GM23338 (cell line): ENCODE results near the gene GLIS2. TPM values are rescaled to one million over a fixed set of nuclear protein-coding genes. Genes with fewer than 3 reads are reported as not detected.

ENCODE experiments used
- ATAC-seq: fragments of 200-7000 bp; cut with Tn5 transposase; 3 replicates; pipeline ENCODE4 v1.9.1; 2020
- DNase-seq: peaks from one replicate; pipeline ENCODE4 v3.0.0-alpha.2; 2015; ENCODE audit warnings: low spot score
- H2AFZ ChIP-seq: fragments of 200-600 bp; sonication (generic); 2 replicates; pipeline ENCODE4 v1.8.0; 2016; ENCODE audit warnings: antibody characterized with exemption, mild to moderate bottlenecking, moderate library complexity
- H3F3A ChIP-seq: fragments of 200-600 bp; sonication (generic); replicated peaks from 2 replicates; pipeline ENCODE4 v1.8.0; 2017; ENCODE audit warnings: antibody characterized with exemption, mixed run types, low read depth
- H3K27ac ChIP-seq: fragments of 200-600 bp; sonication (generic); 2 replicates; pipeline ENCODE4 v1.6.1; 2016; ENCODE audit warnings: low read depth
- H3K27me3 ChIP-seq: fragments of 200-600 bp; sonication (generic); 2 replicates; pipeline ENCODE4 v1.8.0; 2016; ENCODE audit warnings: mild to moderate bottlenecking, mixed run types, moderate library complexity; ENCODE audit not compliant: insufficient read depth
- H3K36me3 ChIP-seq: fragments of 200-600 bp; sonication (generic); 2 replicates; pipeline ENCODE4 v1.8.0; 2016; ENCODE audit warnings: mild to moderate bottlenecking; ENCODE audit not compliant: insufficient read depth
- H3K4me1 ChIP-seq: fragments of 200-600 bp; sonication (generic); 2 replicates; pipeline ENCODE4 v1.8.0; 2016; ENCODE audit warnings: mild to moderate bottlenecking, moderate library complexity; ENCODE audit not compliant: insufficient read depth
- H3K4me2 ChIP-seq: fragments of 200-600 bp; sonication (generic); 2 replicates; pipeline ENCODE4 v1.7.1; 2017; ENCODE audit warnings: mixed run types
- H3K4me3 ChIP-seq: fragments of 200-600 bp; sonication (generic); 2 replicates; pipeline ENCODE4 v1.6.1; 2016; ENCODE audit warnings: mixed run types
- H3K79me2 ChIP-seq: fragments of 200-600 bp; sonication (generic); replicated peaks from 2 replicates; pipeline ENCODE4 v1.8.0; 2017; ENCODE audit warnings: mild to moderate bottlenecking; ENCODE audit not compliant: insufficient read depth
- H3K9me2 ChIP-seq: fragments of 200-600 bp; sonication (generic); 2 replicates; pipeline ENCODE4 v1.8.0; 2017; ENCODE audit not compliant: insufficient read depth
- H4K20me1 ChIP-seq: fragments of 200-600 bp; sonication (generic); replicated peaks from 2 replicates; pipeline ENCODE4 v1.8.0; 2017; ENCODE audit warnings: mild to moderate bottlenecking; ENCODE audit not compliant: insufficient read depth
- H3K27ac Mint-ChIP-seq: 2 replicates; pipeline ENCODE4 v1.8.0; 2020; ENCODE audit warnings: inconsistent platforms, mild to moderate bottlenecking, moderate library complexity, mixed read lengths
- H3K27me3 Mint-ChIP-seq: 3 replicates; pipeline ENCODE4 v1.8.0; 2022; ENCODE audit warnings: low read depth, mild to moderate bottlenecking, moderate library complexity, mixed read lengths, inconsistent platforms; ENCODE audit not compliant: insufficient read depth, poor library complexity
- H3K36me3 Mint-ChIP-seq: 3 replicates; pipeline ENCODE4 v1.8.0; 2021; ENCODE audit warnings: low read depth, mild to moderate bottlenecking, inconsistent platforms, moderate library complexity, mixed read lengths
- H3K4me1 Mint-ChIP-seq: 3 replicates; pipeline ENCODE4 v1.8.0; 2020; ENCODE audit warnings: mild to moderate bottlenecking, inconsistent platforms, mixed read lengths
- H3K4me3 Mint-ChIP-seq: 3 replicates; pipeline ENCODE4 v1.8.0; 2021; ENCODE audit warnings: moderate library complexity, mild to moderate bottlenecking, inconsistent platforms, mixed read lengths
- H3K9me3 Mint-ChIP-seq: 3 replicates; pipeline ENCODE4 v1.8.0; 2020; ENCODE audit warnings: moderate library complexity, mild to moderate bottlenecking, inconsistent platforms, mixed read lengths
- CREB1 ChIP-seq: fragments of 250-450 bp; sonication (Bioruptor Pico); IDR thresholded peaks from 2 replicates; pipeline ENCODE4 v1.5.0; 2020; ENCODE audit warnings: low read depth, mild to moderate bottlenecking, moderate library complexity
- CTCF ChIP-seq, 2 experiments: fragments of 200-600 bp in 1 of 2; sonication (generic) in 1 of 2; conservative IDR thresholded peaks; 2 replicates each; pipeline versions ENCODE4 v1.5.1 to v1.6.1; 2016 to 2017; ENCODE audit warnings: antibody characterized with exemption in 2 of 2, low read depth in 2 of 2, mild to moderate bottlenecking in 2 of 2, moderate library complexity in 1 of 2
- EZH2 ChIP-seq: fragments of 200-600 bp; sonication (generic); IDR thresholded peaks from one replicate; pipeline ENCODE4 v1.8.0; 2017; ENCODE audit warnings: antibody characterized with exemption, mild to moderate bottlenecking, low read depth; ENCODE audit not compliant: unreplicated experiment
- NANOG ChIP-seq: IDR thresholded peaks from 2 replicates; pipeline ENCODE4 v1.6.1; 2016; ENCODE audit warnings: antibody characterized with exemption, borderline replicate concordance
- POLR2AphosphoS5 ChIP-seq: IDR thresholded peaks from 2 replicates; pipeline ENCODE4 v1.6.1; 2016; ENCODE audit warnings: antibody characterized with exemption, low read depth
- REST ChIP-seq: IDR thresholded peaks from one replicate; pipeline ENCODE4 v1.6.1; 2018; ENCODE audit warnings: antibody characterized with exemption; ENCODE audit not compliant: unreplicated experiment
- ZNF114 ChIP-seq: fragments of 250-450 bp; sonication (Bioruptor Pico); IDR thresholded peaks from 2 replicates; pipeline ENCODE4 v1.5.0; 2020; ENCODE audit warnings: mild to moderate bottlenecking, moderate library complexity
- polyA plus RNA-seq: library from polyadenylated mRNA; unstranded; fragments of >200 nt; fragmentation: Nextera tagmentation; extraction: Ambion mirVana; gene quantifications from 2 replicates; pipeline ENCODE4 v1.2.1, GENCODE V29; 2016
- total RNA-seq: library from RNA; depleted of rRNA; stranded (reverse); fragments of >200 nt; shearing (Covaris generic); gene quantifications from 2 replicates; pipeline ENCODE4 v1.2.3, GENCODE V29; 2014

The GLIS2 gene
- total and polyA plus RNA-seq, 2 experiments from 2014 or later: 8.2 to 10.2 TPM

DNA sequence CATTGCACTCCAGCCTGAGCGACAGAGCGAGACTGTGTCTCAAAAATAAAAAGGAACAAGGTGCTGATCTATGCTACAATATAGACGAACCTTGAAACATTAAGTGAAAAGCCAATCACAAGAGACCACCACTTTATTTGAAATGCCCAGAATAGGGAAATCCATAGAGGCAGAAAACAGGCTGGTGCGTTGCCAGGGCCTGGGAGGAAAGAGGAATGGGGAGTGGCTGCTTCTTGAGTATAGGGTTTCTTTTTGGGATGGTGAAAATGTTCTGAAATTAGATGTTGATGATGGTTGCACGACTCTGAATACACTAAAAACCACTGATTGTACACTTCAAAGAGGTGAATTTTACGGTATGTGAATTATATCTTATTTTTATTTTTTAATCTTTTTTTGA is 20.3 kb upstream of the GLIS2 start (continued):
- TF ChIP-seq NANOG: no peak

DNA sequence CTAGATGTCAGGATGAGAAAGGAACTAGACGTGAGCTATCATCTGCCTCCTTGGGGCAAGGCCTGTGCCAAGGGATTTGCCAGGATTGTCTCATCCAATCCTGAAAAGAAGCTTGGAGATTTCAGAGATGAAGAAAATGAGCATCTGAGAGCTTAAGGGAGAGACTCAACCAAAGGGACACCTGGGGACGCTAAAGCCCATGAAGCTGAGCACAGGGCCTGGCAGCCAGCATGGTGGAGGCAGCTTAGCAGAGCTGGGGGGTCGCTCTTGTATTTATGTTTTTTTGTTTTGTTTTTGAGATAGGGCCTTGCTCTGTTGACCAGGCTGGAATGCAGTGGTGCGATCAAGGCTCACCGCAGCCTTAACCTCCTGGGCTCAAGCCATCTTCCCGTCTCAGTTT is 18.4 kb upstream of the GLIS2 start:
- Mint-ChIP-seq H3K27ac (no peak overlapping the region; the same call in 1 of the 2 replicates), H3K27me3 (peaks cover 13% of the 10 kb centered on the region), H3K4me3 (no peak overlapping the region), H3K4me1 (peaks cover 35% of the 10 kb centered on the region), H3K9me3 (no peaks in the 10 kb centered on the region; the same call in 2 of the 3 replicates), H3K36me3 (peaks cover 12% of the 10 kb centered on the region; the same call in 2 of the 3 replicates)
- no peaks in the 10 kb centered on the region for H3K36me3 ChIP-seq
- no peaks in the 10 kb centered on the region for H3K79me2 ChIP-seq
- H3K9me2 ChIP-seq: no peaks in the 10 kb centered on the region
- H3K4me3 ChIP-seq: no peak overlapping the region
- TF ChIP-seq CTCF (conservative IDR thresholded peaks at IDR 0.05; ENCODE audit: low read depth in 2 of 2) (peak in 1 of 2 experiments; percentile 27; a peak in 2 of 4 replicates), REST (no peak)
- H3K27ac ChIP-seq: no peak overlapping the region; the same call in 1 of the 2 replicates
- no peak overlapping the region for H3K4me2 ChIP-seq
- H3K4me1 ChIP-seq: peaks cover 35% of the 10 kb centered on the region
- ATAC-seq (no peak), DNase-seq (no peak)
- H3K27me3 ChIP-seq: no peaks in the 10 kb centered on the region
- H3F3A ChIP-seq: peaks cover 27% of the 10 kb centered on the region
- H2AFZ ChIP-seq: no peak overlapping the region
- H4K20me1 ChIP-seq: no peaks in the 10 kb centered on the region

GRCh38 chr16:4298761-4299522 is 16.9 kb upstream of the GLIS2 start:
- no peak overlapping the region; the same call in 2 of the 3 replicates for H3K4me3 Mint-ChIP-seq

More at GRCh38 chr16:4298761-4299522, 16.9 kb upstream of the GLIS2 start:
- no peaks in the 10 kb centered on the region for H3K27me3 ChIP-seq
- peak overlapping the region; percentile 96 for H3K27ac ChIP-seq
- ATAC-seq (peak; percentile 80), DNase-seq (peak; percentile 92)
- H3K9me3 Mint-ChIP-seq: no peaks in the 10 kb centered on the region; the same call in 2 of the 3 replicates
- H3K36me3 ChIP-seq: 0 out of 2 replicates have a peak, but pooled peaks cover 8% of the 10 kb centered on the region
- peaks cover 26% of the 10 kb centered on the region for H3K4me1 Mint-ChIP-seq
- no peaks in the 10 kb centered on the region for H3K9me2 ChIP-seq
- peak overlapping the region; percentile 29; the same call in 1 of the 2 replicates for H3K4me3 ChIP-seq
- H3K79me2 ChIP-seq: peaks cover 2% of the 10 kb centered on the region; the same call in 1 of the 2 replicates
- peaks cover 12% of the 10 kb centered on the region; the same call in 2 of the 3 replicates for H3K36me3 Mint-ChIP-seq
- H3K4me1 ChIP-seq: peaks cover 25% of the 10 kb centered on the region
- TF ChIP-seq EZH2 (no peak), CREB1 (CRISPR knock-in tag) (no peak), NANOG (no peak), POLR2AphosphoS5 (no peak), ZNF114 (CRISPR knock-in tag) (no peak)
- peak overlapping the region; percentile 88 for H3K27ac Mint-ChIP-seq
- peak overlapping the region; percentile 71 for H3K4me2 ChIP-seq
- H3F3A ChIP-seq: peaks cover 22% of the 10 kb centered on the region; the same call in 1 of the 2 replicates
- no peaks in the 10 kb centered on the region for H4K20me1 ChIP-seq
- no peak overlapping the region for H2AFZ ChIP-seq
- H3K27me3 Mint-ChIP-seq: peaks cover 13% of the 10 kb centered on the region
